HG03378 (cell line): ENCODE data around the gene DZIP1L.

Experiments
- ATAC-seq: cut with Tn5 transposase; IDR thresholded peaks from one replicate; pipeline ENCODE4 v1.9.1; 2021; ENCODE audit warnings: mild to moderate bottlenecking, moderate library complexity; ENCODE audit not compliant: unreplicated experiment

Gene DZIP1L

DNA sequence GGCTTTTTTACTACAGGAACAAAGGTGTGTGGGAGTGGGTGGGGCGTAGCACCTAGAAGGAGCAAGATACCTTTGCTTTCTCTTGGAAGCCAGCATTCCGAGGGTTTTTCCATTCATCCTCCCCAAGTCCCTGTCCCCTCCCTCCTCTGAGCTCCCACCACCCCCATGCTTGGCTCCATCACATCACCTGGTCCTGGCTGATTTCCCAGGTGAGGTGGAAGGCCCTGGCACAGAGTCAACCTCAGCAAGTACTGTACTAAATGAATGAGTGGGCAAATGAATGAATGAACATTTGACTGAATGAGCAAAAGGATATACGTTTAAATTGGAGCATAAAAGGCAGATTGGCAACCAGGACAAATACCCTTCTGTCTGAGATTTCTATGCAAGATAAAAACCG lies 45.4 kb downstream of the DZIP1L start:
- no peak for ATAC-seq

DNA sequence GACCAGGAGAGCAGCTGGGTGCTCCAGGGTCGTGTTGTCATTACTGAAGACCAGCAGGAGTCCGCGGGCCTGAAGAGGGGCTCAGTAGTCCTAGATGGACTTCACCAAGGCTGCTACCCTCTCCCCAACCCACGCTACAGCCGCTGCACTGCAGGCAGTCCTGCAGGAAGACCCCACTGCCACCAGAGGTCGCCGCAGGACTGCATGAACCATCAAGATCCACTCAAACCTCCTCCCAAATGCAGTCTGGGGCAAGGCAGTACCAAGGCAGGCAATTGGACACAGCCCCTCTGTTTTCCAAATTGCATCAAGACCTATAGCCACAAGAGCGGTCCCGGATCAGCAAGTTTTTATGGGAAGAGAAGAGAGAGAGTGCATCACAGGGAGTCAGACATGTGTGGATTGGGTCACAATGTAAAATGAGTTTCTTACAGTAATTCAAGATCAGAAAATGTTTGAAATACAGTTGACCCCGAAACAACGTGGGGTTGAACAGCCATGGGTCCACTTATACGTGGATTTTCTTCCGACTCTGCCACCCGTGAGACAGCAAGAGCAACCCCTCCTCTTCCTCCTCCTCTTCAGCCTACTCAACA lies 46.7 kb downstream of the DZIP1L start:
- peak; percentile 73 for ATAC-seq

DNA sequence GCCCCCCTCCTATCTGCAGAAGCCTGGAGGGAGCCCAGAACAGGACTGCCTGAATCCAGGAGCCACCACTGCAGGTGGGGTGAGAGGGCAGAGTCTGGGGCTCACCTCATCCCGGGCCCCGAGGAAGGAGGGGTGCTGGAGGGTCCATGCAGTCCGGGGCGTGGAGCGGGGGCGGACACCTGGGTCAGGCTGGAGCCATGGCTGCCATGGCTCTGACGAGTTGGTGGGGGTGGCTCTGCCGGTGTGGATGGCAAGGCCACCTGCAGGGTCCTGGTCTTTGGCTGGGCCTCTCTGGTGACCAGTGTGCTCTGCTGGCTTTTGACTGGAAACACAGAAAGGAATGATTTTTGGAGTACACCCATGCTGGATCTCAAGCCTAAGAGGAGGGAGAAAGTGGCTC lies 47.4 kb downstream of the DZIP1L start:
- no peak for ATAC-seq

DNA sequence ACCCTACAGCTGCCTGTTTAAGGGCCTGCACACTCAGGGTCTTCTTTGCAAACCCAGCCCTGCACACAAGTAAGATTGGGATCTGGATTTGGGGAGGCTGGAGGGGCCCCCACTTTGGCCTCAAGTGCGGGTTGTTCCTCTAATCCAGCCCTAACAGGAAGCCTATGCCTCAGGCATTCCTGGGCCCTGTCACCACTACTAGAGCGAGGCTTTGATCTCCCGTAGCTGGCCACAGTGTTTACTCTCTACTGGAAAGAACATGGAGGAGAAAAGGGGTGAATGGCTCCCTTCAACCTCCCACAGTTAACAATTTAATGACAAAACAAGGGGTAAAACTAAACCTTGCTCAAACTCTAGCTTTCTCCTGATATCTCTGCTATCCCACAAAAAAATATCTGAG lies 48.4 kb downstream of the DZIP1L start:
- ATAC-seq, result no peak

DNA sequence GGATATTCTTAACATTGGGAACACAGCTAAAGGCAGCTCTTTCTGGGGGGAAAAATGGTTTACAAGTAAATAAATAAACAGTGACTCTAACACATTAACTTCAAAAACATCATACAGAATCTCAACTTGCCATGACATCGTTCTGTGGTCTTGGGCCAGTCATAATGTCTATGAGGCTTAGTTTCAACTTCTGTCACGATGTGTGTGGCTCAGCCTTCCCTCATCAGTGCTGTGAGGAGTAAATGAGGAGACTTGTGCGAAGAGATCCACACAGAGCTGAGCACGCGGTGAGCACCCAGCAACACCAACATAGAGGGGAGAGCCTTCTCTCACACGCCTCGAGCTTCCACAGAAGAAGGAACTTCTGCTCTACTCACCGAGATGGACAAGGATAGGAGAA lies 49.0 kb downstream of the DZIP1L start:
- peak; percentile 94 for ATAC-seq

- no peak for ATAC-seq
These were observed 49.5 kb downstream of the DZIP1L start for GRCh38 chr3:138065949-138066348.

DNA sequence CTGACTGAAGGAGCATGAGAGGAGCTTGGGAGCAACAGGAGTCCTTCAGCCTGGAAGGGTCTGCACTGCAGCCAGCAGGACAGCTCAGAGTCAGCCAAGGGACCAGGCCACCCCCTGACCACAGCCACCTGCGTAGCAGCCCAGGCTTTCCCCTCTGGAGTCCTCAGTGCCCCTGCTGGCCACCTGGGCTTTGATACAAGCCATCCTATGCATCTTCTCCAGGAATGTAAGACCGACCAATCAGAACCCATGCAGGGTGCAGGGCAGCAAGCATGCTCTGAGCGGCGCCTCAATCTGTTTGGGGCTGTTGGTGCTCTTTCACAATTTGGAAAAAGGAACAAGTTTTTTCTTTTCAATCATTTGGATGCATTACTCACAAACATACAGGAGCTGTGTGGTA lies 52.0 kb downstream of the DZIP1L start:
- ATAC-seq, result no peak

DNA sequence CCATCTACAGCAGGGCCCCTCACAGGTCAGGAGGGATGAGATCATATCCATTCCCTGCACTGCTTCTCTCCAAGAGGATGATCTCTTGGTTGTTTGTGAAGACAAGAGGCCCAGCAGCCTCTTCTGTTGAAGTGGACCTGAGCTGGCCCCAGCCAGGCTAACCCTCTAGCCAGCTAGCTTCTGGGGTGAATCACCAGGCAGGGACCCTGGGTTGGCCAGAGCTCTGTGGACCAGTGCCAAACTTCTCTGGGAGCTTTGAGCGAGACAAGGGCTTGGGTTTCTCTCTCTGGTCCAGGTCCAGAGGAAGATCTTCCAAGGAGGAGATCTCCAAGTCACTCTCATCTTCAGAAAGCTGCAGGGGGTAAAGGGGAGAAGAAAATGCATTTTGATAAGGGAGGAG lies 52.8 kb downstream of the DZIP1L start:
- ATAC-seq, result no peak

- ATAC-seq, result no peak
These were observed 53.4 kb downstream of the DZIP1L start for GRCh38 chr3:138062037-138062436.

DNA sequence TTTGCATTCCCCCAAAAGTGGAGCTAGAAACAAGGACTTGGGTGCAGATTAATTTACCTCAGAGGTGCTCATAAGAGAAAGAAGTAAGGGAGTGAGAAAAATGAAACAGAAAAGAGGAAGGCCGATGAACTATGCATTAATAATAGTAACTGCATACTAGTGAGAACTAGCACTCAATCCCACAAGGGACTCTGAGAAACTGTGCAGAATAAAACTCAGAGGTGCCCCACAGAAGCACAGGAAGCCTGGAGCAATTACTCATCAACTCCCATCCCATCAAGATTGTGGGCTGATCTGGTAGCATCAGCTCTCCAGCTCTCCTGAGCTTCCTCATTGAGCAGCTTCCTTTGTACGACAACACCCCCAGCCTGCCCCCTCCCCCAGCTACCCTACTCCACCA lies 54.6 kb downstream of the DZIP1L start:
- peak; percentile 63 for ATAC-seq

GRCh38 chr3:138059261-138059660 lies 56.1 kb downstream of the DZIP1L start:
- ATAC-seq, result no peak

- ATAC-seq, result no peak
These were observed 58.0 kb downstream of the DZIP1L start for GRCh38 chr3:138057384-138057783.

GRCh38 chr3:138054057-138054456 lies 61.4 kb downstream of the DZIP1L start:
- ATAC-seq, result no peak

GRCh38 chr3:138051947-138052802 lies 63.2 kb downstream of the DZIP1L start:
- no peak for ATAC-seq

DNA sequence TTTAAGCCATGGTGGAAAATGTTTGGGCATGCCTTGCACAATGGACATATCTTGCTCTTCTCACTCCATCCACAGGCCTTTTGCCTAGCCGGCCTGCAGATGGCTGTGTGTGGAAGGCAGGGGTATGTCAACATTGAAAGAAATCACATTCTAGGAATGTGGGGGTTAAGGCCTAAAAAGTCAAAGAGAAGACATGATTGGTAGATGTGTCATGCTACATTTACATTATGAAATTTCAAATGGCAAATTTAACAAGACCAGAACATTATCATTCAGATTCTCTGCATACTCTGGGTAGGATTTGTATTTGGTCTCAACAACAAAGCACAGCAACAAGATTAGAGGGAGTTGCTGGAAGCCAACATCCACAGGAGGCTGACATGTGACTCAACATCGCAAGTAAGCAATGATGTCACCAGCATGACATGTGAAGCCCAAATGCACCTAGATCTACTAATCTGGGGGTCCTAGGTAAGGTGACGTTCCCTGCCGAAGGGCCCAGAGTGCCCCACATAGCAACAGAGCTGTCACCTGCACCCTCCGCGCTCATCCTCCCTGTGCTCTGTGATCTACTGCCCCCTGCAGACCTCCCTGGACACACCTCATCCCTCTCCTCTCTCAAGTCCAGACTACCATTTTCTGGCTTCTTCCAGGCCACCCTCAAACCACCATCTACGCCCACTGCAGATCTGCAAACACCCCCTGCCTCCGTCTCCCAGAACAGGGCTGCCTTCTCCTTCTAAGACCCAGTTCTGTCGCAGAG lies 66.1 kb downstream of the DZIP1L start:
- ATAC-seq, result no peak

- no peak for ATAC-seq
These were observed 67.7 kb downstream of the DZIP1L start for GRCh38 chr3:138047596-138048158.

GRCh38 chr3:138046955-138047354 lies 68.5 kb downstream of the DZIP1L start:
- ATAC-seq, result peak; percentile 58

GRCh38 chr3:138046085-138046484 lies 69.3 kb downstream of the DZIP1L start:
- ATAC-seq, result no peak

DNA sequence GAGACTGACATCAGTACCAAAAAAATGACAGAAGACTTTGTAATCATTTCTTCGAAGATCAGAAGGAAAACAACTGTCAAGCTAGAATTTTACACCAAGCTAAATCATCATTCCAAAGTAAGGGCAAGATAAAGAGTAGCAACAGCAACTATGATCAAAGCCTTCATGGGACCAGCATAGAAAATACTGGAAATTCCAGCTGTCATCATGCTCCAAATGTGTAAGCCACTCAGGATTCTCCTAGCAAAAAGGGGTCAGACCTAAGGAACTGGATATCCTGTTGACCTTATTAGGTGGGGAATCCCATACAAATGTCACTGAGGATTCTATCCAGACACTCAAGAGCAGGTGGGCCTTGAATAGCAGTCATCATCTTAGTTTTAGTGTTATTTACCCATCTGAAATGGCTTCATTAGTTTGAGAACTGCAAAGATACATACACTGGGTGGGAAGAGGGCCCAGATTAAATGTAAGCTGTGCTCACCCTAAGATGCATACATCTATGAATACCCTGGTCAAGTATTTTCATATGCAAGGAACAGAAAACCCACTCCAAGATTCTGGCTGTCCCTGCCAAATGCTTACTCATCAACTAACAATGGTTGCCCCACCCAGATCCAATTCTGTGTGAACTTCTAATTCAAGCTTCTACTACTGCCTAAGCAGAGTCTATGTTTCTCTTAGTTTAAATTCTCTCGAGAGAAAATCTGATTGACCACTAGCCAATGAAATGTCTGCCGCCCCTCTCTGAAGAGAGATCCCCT lies 72.0 kb downstream of the DZIP1L start:
- no peak for ATAC-seq

GRCh38 chr3:138042043-138042442 lies 73.4 kb downstream of the DZIP1L start:
- no peak for ATAC-seq
